ENCODE data around the gene POLR2M.

GRCh38 chr15:57665194-57665593, 41.3 kb upstream of the POLR2M start:
- TF ChIP-seq POLR2A (IDR thresholded peaks at IDR 0.05; ENCODE audit: low read length), result no peak
- TF ChIP-seq GATA1 (IDR thresholded peaks at IDR 0.05; ENCODE audit: low read depth, low read length), result no peak
